GM03348 (cell line): ENCODE data around the gene DMWD.

Experiments
- DNase-seq: peaks from one replicate; pipeline ENCODE4 v3.0.0; 2012; ENCODE audit warnings: low spot score

The DMWD gene

GRCh38 chr19:45745606-45746005 is 47.0 kb downstream of the DMWD start:
- DNase-seq, result no peak

GRCh38 chr19:45742969-45743368 is 49.7 kb downstream of the DMWD start:
- DNase-seq, result no peak

GRCh38 chr19:45739498-45740439 is 52.9 kb downstream of the DMWD start:
- DNase-seq, result no peak

GRCh38 chr19:45733160-45733810 is 59.4 kb downstream of the DMWD start, which contains the start of gene MEIOSIN:
MEIOSIN (plus strand) TSS chr19:45733439; CDS start chr19:45735377, 1,938 bp downstream.
- no peak for DNase-seq
